Spleen (tissue), 11 donors: ENCODE data around the gene SRPRB. TPM values are rescaled to one million over a fixed set of nuclear protein-coding genes. Genes with fewer than 3 reads are reported as not detected.

Experiments used
- DNase-seq: peaks from one replicate; pipeline ENCODE4 v3.0.0-alpha.2; 2020
- H3K27ac ChIP-seq, 8 donors: fragments of 200-600 bp; sonication (generic) in 7 of 8; 1 replicate in 4 of 8; 2 replicates in 4 of 8; pipeline versions ENCODE4 v1.5.0 to v1.8.0; 2016 to 2021; ENCODE audit warnings: inconsistent platforms in 4 of 8, mild to moderate bottlenecking in 4 of 8, moderate library complexity in 1 of 8
- H3K27me3 ChIP-seq, 7 donors: fragments of 200-600 bp; sonication (generic) in 6 of 7; replicated peaks in 1 of 7; 1 replicate in 4 of 7; 2 replicates in 3 of 7; pipeline versions ENCODE4 v1.5.0 to v1.8.0; 2016 to 2021; ENCODE audit warnings: inconsistent platforms in 3 of 7, mild to moderate bottlenecking in 1 of 7
- H3K36me3 ChIP-seq, 6 donors: fragments of 200-600 bp; sonication (generic) in 5 of 6; 1 replicate in 4 of 6; 2 replicates in 2 of 6; pipeline versions ENCODE4 v1.5.0 to v1.8.0; 2016 to 2021; ENCODE audit warnings: inconsistent platforms in 2 of 6
- H3K4me1 ChIP-seq, 6 donors: fragments of 200-600 bp; sonication (generic) in 5 of 6; 1 replicate in 3 of 6; 2 replicates in 3 of 6; pipeline versions ENCODE4 v1.5.0 to v1.8.0; 2016 to 2021; ENCODE audit warnings: inconsistent platforms in 3 of 6
- H3K4me3 ChIP-seq, 8 donors: fragments of 200-600 bp; sonication (generic) in 7 of 8; 1 replicate in 4 of 8; 2 replicates in 4 of 8; pipeline versions ENCODE4 v1.5.0 to v1.8.0; 2016 to 2021; ENCODE audit warnings: inconsistent platforms in 4 of 8, mild to moderate bottlenecking in 4 of 8, moderate library complexity in 2 of 8
- H3K9me3 ChIP-seq, 8 donors: fragments of 200-600 bp; sonication (generic) in 7 of 8; 1 replicate in 4 of 8; 2 replicates in 4 of 8; pipeline versions ENCODE4 v1.5.0 to v1.8.0; 2016 to 2021; ENCODE audit warnings: inconsistent platforms in 4 of 8
- CTCF ChIP-seq, 11 experiments: fragments of 200-600 bp in 7 of 11; fragments of 450-650 bp in 4 of 11; sonication (generic) in 4 of 11; IDR thresholded peaks in 8 of 11; conservative IDR thresholded peaks in 3 of 11; 1 replicate in 7 of 11; 2 replicates in 4 of 11; pipeline versions ENCODE4 v1.4.0 to v1.8.0; 2016 to 2021; ENCODE audit warnings: antibody characterized with exemption in 11 of 11, inconsistent platforms in 4 of 11, mild to moderate bottlenecking in 1 of 11
- POLR2A ChIP-seq, 3 donors: fragments of 450-650 bp; IDR thresholded peaks; one replicate each; pipeline ENCODE4 v1.5.1; 2017; ENCODE audit warnings: antibody characterized with exemption in 3 of 3, mild to moderate bottlenecking in 1 of 3
- POLR2AphosphoS5 ChIP-seq, 3 donors: sonication (generic); formaldehyde crosslinking; IDR thresholded peaks; one replicate each; pipeline ENCODE4 v1.5.1; 2017; ENCODE audit warnings: antibody characterized with exemption in 3 of 3
- WGBS, 5 donors: extraction: QIAGEN DNeasy Blood & Tissue Kit in 3 of 5; methylation state at CpG; one replicate each; pipeline versions ENCODE4 v1.1.5 to v1.1.7; 2013 to 2018; 5-methylcytosine and 5-hydroxymethylcytosine counted together
- intact Hi-C: fragments of 100-400 bp; cut with DNase I; formaldehyde crosslinking; loops from one replicate; pipeline ENCODE4 v1.15.0; 2023; ENCODE audit warnings: low total_unique reads
- polyA plus RNA-seq, 3 donors: library from polyadenylated mRNA; stranded (reverse); fragments of 200-250 nt; gene quantifications; one replicate each; pipeline ENCODE4 v1.2.1, GENCODE V29; 2013
- total RNA-seq, 7 donors: library from RNA; depleted of rRNA in 3 of 7; stranded (reverse); fragments of >200 nt in 3 of 7; fragmentation: NEBNext Ultra II Directional in 4 of 7; extraction: Animal tissue kit (Norgen Biotek cat#: 25700) in 4 of 7; gene quantifications; one replicate each; pipeline versions ENCODE4 v1.1.0 to v1.2.1, GENCODE V29; 2016 to 2021
- donor health status: healthy with polysubstance abuse.
- donor health status: DM: no; HTN: no; CAD: no; lungs with moderate emphysema.
- donor health status: DM: no; HTN: no; CAD: no.
- donor health status: Bipolar disorder and iron deficiency.
- donor health status: healthy.
- donor health status: DM: no; HTN: no; CAD: no.
- donor health status: DM: yes; HTN: yes; CAD: no.

Gene SRPRB
- total and polyA plus RNA-seq, 10 donors, result 11.5 to 38.5 (median 25.9) TPM

DNA sequence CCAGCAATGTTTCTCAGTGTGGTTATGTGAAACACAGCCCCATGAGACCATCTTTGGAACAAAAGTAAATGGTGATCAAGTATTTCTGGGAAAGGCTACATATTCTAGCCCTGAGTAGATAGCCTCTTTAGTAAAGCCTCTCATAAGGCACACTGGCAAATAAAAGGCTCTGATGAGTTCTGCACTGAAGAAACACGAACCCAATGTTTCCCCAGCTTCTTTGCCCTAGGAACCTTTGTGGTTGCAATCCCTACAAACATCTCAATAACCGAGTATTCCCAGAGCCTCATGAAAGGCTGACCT is 48.3 kb downstream of the SRPRB start:
- peaks cover 0 to 25% (median 7%) of the 10 kb centered on the region in 6 donors for H3K4me1 ChIP-seq
- peak overlapping the region in 1 of 8 donors; percentile 28 for H3K27ac ChIP-seq
- 65 to 81% (median 72%) methylated on average over 2 of the region's 2 CpGs for WGBS, 5 donors
- intact Hi-C loops, result no loop called here
- DNase-seq, result no peak
- no peak overlapping the region for H3K4me3 ChIP-seq
- no peak for TF ChIP-seq CTCF (IDR thresholded peaks at IDR 0.05 in 8 of 11, conservative IDR thresholded peaks at IDR 0.05 in 3 of 11)
- TF ChIP-seq POLR2A (IDR thresholded peaks at IDR 0.05), result no peak
- no peak for TF ChIP-seq POLR2AphosphoS5 (IDR thresholded peaks at IDR 0.05)
- H3K9me3 ChIP-seq, result no peaks in the 10 kb centered on the region
- H3K27me3 ChIP-seq, result no peaks in the 10 kb centered on the region
- no peaks in the 10 kb centered on the region for H3K36me3 ChIP-seq

DNA sequence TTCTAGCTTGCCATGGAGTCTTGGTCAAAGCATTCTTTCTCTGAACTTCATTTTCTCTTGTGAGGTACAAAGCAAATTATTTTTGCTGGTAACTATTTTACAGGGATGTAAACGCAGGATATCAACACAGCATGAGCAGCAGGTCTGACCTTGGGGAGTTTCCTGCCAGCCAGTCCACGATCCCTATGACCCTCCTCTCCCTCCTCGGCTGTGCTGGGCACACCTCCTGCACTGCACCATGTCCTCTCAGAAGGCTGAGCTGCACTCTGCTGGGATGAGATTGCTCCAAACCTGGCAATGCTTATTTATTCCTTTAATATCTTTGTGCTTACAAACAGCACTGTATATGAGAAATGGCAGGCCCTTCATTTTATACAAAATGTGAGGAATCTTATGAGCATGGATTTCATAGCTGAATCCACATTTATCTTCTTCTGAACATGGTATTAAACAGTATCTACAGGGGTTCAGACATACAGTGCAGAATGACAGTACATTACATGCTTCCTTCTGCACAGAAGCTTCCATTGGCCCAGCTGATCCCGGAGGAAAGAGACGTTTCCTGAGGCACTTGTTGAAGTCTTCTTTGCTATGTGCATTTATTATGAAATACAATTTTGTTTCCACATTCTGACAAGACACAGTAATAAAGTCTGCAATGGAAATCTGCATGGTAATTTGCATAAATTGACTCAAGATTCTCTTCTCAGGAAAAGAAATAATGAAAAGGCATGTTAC is 48.8 kb downstream of the SRPRB start:
- DNase-seq, result no peak
- peaks cover 0 to 25% (median 7%) of the 10 kb centered on the region in 6 donors for H3K4me1 ChIP-seq
- 60 to 80% (median 64%) methylated on average over 5 of the region's 5 CpGs for WGBS, 5 donors
- intact Hi-C loops, result no loop called here
- no peak overlapping the region for H3K4me3 ChIP-seq
- H3K27ac ChIP-seq, result peak overlapping the region in 1 of 8 donors; percentile 28
- H3K9me3 ChIP-seq, result no peaks in the 10 kb centered on the region
- no peaks in the 10 kb centered on the region for H3K36me3 ChIP-seq
- H3K27me3 ChIP-seq, result no peaks in the 10 kb centered on the region
- TF ChIP-seq POLR2A (IDR thresholded peaks at IDR 0.05), result no peak
- peak in 1 of 3 donors; percentile 52 for TF ChIP-seq POLR2AphosphoS5 (IDR thresholded peaks at IDR 0.05)

- H3K9me3 ChIP-seq, result no peaks in the 10 kb centered on the region
- H3K4me3 ChIP-seq, result no peak overlapping the region
- no peak overlapping the region for H3K27ac ChIP-seq
- intact Hi-C loops, result no loop called here
- WGBS, 5 donors, result 87 to 91% (median 88%) methylated on average over 4 of the region's 4 CpGs
- H3K27me3 ChIP-seq, result no peaks in the 10 kb centered on the region
- no peaks in the 10 kb centered on the region for H3K36me3 ChIP-seq
- H3K4me1 ChIP-seq, result peaks cover 0 to 25% (median 7%) of the 10 kb centered on the region in 6 donors
- DNase-seq, result no peak
- TF ChIP-seq POLR2A (IDR thresholded peaks at IDR 0.05), result no peak
Measured at GRCh38 chr3:133855002-133855370, 49.4 kb downstream of the SRPRB start.

DNA sequence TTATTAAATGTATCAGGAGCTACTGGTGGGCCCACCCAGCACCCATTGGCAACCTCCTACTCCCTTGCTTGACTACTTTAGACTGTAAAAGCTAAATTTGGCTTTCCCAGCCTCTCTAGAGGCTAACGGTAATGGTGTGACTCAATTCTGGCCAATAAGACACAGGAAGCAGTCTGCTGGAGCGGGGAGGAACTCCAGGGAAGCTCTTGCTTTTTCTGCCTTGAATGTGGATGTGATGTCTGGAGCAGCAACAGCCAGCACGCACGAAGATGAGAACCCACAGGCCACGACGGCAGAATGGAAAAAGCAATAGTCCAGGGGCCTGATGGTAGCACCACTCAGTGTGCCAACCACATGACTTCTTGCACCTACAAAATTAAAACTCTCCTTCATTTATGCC is 50.2 kb downstream of the SRPRB start:
- intact Hi-C loops, result no loop called here
- no peak for DNase-seq
- no peaks in the 10 kb centered on the region for H3K27me3 ChIP-seq
- peaks cover 0 to 25% (median 7%) of the 10 kb centered on the region in 6 donors for H3K4me1 ChIP-seq
- H3K27ac ChIP-seq, result no peak overlapping the region
- TF ChIP-seq POLR2AphosphoS5 (IDR thresholded peaks at IDR 0.05), result no peak
- TF ChIP-seq POLR2A (IDR thresholded peaks at IDR 0.05), result no peak
- TF ChIP-seq CTCF (IDR thresholded peaks at IDR 0.05 in 8 of 11, conservative IDR thresholded peaks at IDR 0.05 in 3 of 11), result no peak
- WGBS, 5 donors, result 63 to 86% (median 64%) methylated on average over 6 of the region's 6 CpGs
- no peaks in the 10 kb centered on the region for H3K36me3 ChIP-seq
- no peaks in the 10 kb centered on the region for H3K9me3 ChIP-seq
- H3K4me3 ChIP-seq, result no peak overlapping the region

- Histone ChIP-seq H3K4me3 (no peak overlapping the region), H3K27ac (no peak overlapping the region), H3K4me1 (peaks cover 0 to 25% (median 7%) of the 10 kb centered on the region in 6 donors), H3K9me3 (no peaks in the 10 kb centered on the region), H3K36me3 (no peaks in the 10 kb centered on the region), H3K27me3 (no peaks in the 10 kb centered on the region)
- no peak for TF ChIP-seq CTCF (IDR thresholded peaks at IDR 0.05 in 8 of 11, conservative IDR thresholded peaks at IDR 0.05 in 3 of 11)
- 75 to 81% (median 81%) methylated on average over 2 of the region's 2 CpGs for WGBS, 5 donors
- intact Hi-C loops, result no loop called here
- no peak for DNase-seq
Measured at GRCh38 chr3:133856316-133856715, 50.7 kb downstream of the SRPRB start.
